Stimulated activated CD8-positive, alpha-beta memory T cell treated with anti-CD3 and anti-CD28 coated beads, Interleukin-7, amount 100 ng/mL, for 4 hours (primary cell): Measurements from ENCODE around the gene CDHR4.
A peak's percentile ranks its signal among the peaks of the same experiment; 100 is the strongest.
"Not testable (repeated sequence)": the region's sequence is repeated elsewhere in the genome, so short reads cannot be mapped to it uniquely, and the experiment has no call there.

ENCODE experiments used
- DNase-seq, 2 donors: peaks; one replicate each; pipeline ENCODE4 v3.0.0-alpha.2; 2020; ENCODE audit warnings: low read depth in 2 of 2

Gene CDHR4

DNA sequence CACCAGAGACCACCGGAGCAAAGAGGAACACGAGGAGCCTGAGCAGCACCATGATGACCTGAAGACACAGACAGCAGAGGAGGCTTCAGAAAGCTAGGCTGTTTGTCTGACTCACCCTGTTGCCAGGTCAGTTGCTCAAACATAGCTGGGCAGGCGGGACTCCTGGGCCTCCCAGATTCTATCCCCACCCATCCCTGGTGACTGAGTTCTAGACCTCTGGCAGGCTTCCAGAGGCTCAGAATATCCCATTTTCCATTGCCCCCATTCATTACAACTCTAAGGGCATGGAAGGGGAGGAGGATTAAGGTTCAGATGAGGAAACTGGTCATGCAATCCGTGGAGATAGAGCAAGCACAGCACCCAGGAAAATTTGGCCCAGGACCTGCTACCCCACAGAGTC, at the start of gene CDHR4:
CDHR4 (minus strand) TSS at position 113 of the 400 bp plus-strand sequence; CDS start at position 52, 61 bp downstream.
- no peak for DNase-seq

- no peak for DNase-seq
Observed at GRCh38 chr3:49845694-49846093, 46.0 kb upstream of the CDHR4 start.

DNA sequence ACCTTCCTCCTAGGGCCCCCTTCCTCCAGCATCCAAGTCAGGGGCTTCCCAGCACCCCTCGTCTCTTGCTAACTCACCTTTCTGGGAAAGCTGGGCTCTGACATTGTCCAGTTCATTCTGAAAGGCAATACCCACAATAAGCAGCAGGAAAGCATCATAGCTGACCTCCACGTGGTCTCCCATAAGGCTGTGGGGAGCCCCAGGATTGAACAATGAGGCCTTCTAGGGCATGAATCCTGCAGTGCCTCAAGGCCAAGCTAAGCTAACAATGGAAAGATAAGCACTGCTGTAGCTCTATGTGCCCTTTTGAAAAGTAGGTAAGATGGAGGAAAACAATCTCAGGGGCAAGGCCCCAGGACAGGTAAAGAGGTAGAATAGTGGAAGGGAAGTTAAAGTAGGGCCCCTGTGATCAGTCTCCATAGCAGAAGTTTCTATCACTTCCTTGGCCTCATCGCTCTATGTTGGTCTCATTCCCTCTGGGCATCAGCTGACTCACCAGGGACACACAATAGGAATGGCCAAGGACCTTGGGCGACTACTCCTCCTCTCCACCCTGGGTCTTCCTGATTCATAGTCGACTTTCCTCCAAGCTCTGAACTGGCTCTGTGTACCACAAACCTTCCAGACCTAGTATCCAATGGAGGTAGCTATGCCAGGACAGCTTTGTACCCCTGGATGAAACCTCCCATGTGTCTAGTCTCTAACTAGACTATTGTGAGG, 45.0 kb upstream of the CDHR4 start:
- no peak for DNase-seq

- DNase-seq: no peak
Observed at GRCh38 chr3:49842843-49843517, 43.3 kb upstream of the CDHR4 start.

- no peak for DNase-seq
Observed at GRCh38 chr3:49841806-49842205, 42.1 kb upstream of the CDHR4 start.

DNA sequence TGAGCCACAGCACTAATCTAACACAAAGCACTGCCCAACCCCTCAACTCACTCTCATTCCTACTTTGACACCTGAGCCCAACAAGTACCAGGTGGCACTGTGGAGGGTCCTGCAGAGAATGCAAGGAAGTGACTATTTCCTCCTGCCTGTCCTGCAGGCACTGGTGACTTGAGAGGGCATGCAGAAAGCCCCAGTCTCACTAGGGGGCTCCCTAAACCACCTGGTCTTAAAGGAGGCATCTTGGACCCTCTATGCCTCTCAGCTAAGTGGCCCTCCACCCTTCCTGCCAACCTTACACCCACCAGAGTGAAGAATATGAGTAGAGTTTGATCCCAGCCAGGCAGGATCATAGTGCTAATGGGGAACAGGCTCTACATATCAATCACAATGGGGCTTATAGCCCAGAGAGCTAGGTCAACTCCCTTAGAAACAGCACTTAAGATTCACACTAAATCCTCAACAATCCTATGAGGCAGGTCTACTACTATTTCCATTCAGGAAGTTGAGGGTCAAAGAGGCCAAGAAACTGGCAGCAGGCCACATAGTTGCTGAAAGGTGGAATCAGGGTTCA, 41.5 kb upstream of the CDHR4 start:
- DNase-seq: no peak

GRCh38 chr3:49840388-49840787, 40.7 kb upstream of the CDHR4 start:
- no peak for DNase-seq

- peak; percentile 64 to 78 for DNase-seq
Observed at GRCh38 chr3:49839193-49839809, 39.6 kb upstream of the CDHR4 start.

DNA sequence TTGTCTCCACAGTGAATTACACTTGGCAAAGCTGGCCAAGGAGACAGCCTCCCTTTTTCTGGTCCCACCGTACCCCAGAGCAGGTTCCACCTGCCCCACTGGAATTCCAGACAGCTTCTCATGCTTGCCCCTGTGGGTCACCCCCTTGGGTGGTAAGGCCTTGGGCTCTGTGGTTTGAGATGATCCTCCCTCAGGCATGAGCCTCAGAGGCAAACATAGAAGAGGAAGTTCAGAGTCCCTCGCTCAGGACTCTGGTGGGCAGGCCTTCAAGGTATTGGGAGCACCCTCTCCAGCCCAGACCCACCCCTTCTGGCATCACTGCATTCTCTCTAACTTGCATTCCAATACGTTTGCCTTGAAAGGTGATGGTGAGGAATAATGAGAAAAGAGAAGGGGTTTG, 31.7 kb upstream of the CDHR4 start:
- no peak for DNase-seq

DNA sequence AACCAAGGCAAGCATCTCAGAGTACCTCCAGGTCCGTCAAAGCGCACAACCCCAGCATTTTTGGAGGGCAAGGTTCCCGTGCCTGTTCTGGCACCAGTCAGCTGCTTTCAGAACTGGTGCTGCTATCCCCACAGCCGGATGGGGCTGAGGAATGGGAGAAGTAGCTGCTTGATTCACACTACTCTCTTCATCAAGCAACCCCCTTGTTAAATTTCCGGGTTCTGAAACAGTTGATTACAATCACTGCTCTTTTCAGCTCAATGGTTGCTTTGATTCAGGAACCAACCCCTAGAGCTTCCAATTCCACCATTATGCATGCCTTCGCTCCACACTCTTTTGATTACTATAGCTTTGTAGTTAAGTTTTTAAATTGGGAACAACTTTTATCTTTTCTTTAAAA, 26.3 kb upstream of the CDHR4 start:
- no peak for DNase-seq

GRCh38 chr3:49823131-49823530, 23.5 kb upstream of the CDHR4 start:
- not testable (repeated sequence) for DNase-seq

GRCh38 chr3:49813497-49814174, 14.0 kb upstream of the CDHR4 start, which contains the start of gene UBA7:
Gene UBA7 (minus strand): TSS chr3:49813953. CDS start chr3:49813787, 166 bp downstream.
- no peak for DNase-seq

DNA sequence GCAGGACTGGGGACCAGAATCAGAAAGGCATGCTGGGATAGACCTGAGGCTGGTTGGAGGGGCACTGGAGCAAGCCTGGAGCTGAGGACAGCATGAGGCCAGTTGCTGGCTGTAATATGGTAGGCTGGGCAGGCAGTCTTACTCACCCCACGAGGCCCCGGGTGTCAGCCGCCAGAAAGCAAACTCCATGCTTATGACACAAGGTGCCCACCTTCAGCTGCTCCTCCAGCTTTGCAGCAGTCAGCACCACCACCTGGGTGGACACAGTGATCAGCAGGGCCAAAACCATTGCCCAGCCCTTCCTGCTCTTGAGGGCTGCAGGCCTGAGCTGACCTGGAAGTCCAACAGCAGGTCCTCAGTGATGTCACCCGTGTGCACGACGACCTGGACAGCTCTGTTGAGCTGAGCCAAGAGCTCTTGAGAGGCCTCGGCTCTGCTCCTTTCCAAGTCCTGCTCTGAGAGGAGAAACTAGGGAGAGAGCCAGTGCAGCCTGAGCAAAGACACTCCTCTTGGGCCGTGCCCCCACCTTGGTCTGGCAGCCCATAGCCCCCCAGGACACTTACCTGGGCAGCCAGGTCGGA, 13.3 kb upstream of the CDHR4 start:
- no peak for DNase-seq

DNA sequence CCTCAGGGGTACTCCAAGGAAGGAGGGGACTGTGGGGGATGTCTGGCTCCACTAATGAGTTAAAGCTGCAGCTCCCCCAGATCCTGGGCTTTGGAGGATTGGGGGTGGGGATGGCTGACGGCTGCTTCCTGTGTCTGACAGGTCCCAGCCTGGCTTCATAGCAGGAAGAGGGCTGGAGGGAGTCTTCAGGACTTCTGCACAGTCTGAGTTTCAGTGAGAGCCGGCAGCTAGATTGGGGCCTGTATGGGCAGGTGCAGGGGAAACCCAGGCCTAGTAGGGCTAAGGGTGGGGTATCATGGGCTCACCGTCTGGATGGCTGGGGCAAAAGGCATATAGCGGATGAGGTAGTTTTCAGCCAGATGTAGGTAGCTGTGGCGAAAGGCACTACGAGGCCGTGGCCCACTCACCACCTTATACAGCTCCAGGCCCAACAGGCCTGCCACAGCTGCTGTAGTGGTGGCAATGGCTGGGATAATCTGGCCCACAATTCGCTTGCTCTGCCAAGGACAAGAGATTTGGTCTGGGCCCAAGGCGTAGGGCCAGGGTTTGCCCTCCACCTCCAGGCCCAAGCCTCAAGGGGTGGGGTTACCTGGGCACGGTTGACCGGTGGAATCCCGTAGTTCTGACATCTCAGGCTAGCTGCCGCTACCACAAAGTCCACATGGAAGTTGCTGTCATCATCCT, 7.9 kb upstream of the CDHR4 start:
- no peak for DNase-seq

DNA sequence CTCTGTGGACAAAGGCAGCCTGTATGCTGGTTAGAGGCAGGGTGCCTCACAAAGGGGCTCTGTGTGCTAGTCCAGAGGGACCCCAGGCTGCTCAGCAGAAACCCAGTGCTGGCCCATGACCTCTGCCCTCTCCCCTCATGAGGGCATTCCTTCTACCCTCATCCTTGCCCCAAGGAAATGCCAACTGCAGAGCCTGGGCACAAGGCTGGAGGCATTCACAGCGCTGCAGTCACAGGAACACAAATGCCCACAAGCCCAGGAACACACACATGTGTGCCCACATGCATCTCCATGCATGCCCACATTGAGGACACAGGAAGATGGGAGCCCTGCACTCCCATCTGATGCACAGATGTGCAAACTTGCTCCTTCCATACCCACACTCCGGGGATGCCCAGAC, 7.2 kb upstream of the CDHR4 start:
- DNase-seq: no peak

DNA sequence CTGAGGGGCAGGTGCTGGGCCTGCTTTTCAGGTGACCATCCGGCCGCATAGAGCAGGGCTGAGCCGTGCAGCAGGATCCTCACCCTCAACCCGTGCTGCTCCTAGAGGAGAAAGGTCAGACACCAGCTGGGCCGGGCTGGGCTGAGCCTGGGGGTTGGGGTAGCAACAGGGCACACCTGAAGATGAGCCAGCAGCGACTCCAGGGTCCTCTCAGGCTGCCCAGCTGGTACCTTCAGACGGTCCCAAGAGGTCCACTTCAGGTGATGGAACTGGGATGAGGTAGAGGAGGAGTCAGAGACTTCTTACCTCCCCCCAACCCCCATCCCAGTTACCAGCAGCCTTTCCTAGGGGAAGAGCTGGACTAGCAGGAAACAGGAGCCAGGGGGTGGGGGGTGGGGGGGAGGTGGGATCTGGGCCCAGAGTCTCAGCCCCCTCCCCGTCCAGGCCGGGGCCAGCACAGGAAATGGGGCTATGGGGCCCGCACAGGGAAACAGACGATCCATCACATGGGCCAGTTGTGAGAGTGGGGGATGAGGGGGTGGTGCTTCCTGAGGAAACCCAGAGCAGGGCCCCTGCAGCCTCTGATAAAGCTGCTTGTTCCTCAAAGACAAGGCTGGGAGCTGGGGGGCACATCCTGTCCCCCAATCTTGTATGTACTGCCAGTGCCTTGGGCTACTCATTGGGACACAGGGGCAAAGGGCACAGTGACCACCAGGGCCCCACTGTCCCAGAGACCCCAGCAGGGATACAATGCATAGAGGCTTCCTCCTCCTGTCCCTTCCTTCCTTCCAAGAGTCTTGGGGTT, 6.4 kb upstream of the CDHR4 start:
- DNase-seq: no peak

- DNase-seq: no peak
Observed at GRCh38 chr3:49805367-49805782, 5.7 kb upstream of the CDHR4 start.

DNA sequence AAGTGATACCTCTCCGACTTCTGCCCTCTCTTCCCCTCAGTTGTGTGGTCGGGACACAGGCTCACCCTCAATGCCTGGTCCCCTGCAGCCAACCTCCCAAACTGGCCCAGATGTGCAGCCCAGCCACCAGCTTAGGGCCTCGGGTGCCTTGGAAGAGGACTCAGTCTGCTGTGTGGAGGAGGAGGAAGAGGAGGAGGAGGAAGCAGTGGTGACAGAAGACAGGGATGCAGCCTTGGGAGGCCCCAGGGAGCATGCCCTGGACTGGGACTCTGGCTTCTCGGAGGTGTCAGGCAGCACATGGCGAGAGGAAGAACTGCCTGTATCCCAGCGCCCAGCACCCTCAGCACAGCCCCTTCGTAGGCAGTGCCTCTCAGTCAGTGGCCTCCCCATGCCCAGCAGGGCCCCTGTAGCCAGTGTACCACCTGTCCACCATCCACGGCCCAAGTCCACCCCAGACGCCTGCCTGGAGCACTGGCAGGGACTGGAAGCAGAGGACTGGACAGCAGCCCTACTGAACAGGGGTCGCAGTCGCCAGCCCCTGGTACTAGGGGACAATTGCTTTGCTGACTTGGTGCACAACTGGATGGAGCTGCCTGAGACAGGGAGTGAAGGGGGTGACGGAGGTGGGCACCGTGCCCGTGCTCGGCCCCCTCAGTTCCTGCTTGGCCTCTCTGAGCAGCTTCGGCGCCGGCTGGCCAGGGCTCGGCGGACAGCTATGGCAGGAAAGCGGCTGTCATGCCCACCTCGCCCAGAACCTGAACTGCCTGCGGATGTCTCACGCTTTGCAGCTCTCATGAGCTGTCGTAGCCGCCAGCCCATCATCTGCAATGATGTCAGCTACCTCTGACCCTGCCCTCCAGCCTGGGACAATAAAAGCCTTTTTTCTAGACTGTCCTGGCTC, 4.7 kb upstream of the CDHR4 start:
- no peak for DNase-seq
